ENCODE measurements around the gene PABPC1L.

- no peak for TF ChIP-seq CTCF (optimal IDR thresholded peaks at IDR 0.05 in 1 of 3, IDR thresholded peaks at IDR 0.05 in 1 of 3, conservative IDR thresholded peaks at IDR 0.05 in 1 of 3; ENCODE audit: extremely low read depth in 1 of 3, insufficient read depth in 2 of 3, low read length in 3 of 3)
- no peak for TF ChIP-seq EZH2 (IDR thresholded peaks at IDR 0.05; ENCODE audit: low read length)
Measured at GRCh38 chr20:44916586-44916985, 6.7 kb downstream of the PABPC1L start.

Data from keratinocyte (primary cell).